Heart left ventricle (tissue), 13 donors: ENCODE data around the gene HDAC4.

Source experiments
- CTCF ChIP-seq, 12 donors: fragments of 200-600 bp; sonication (generic) in 4 of 12; IDR thresholded peaks; one replicate each; pipeline versions ENCODE4 v1.5.0 to v1.8.0; 2018 to 2022; ENCODE audit warnings: antibody characterized with exemption in 12 of 12, mild to moderate bottlenecking in 5 of 12
- POLR2A ChIP-seq, 2 donors: fragments of 450-650 bp; IDR thresholded peaks; one replicate each; pipeline ENCODE4 v1.6.1; 2017; ENCODE audit warnings: antibody characterized with exemption in 2 of 2, mild to moderate bottlenecking in 2 of 2, moderate library complexity in 2 of 2
- donor health status: ischemic (EF 13 %, LVEDD 7.1; RV severe dilation, severe dysfunction).
- donor health status: DM: no; HTN: yes; CAD: no.
- donor health status: DM: no; HTN: no; CAD: no.
- donor health status: ischemic (EF 25% LVEDD 6.9; RV normal size, moderate dysfunction).
- donor health status: ischemic (EF 25% LVEDD 5.7; RV mildly dilated, moderate dysfunction).
- donor health status: ischemic (EF 35%, LVEDD 5.7; RV mildly dilated, moderate dysfunction).
- donor health status: nonischemic (EF 11% LVEDD 7.7; RV severe dilation, severe dysfunction).
- donor health status: DM: yes; HTN: yes; CAD: no.
- donor health status: PGD.
- donor health status: ischemic (EF 29% LVEDD 5.4; RV normal size, mild dysfunction).
- donor health status: nonischemic (EF 23%, LVEDD 6.1; RV moderate dilation, normal function).

GRCh38 chr2:239443102-239443620 is 42.3 kb upstream of the HDAC4 start:
- no peak for TF ChIP-seq CTCF (IDR thresholded peaks at IDR 0.05)
- TF ChIP-seq POLR2A (IDR thresholded peaks at IDR 0.05), result no peak
